Esophagus muscularis mucosa (tissue), 4 donors: ENCODE results near the gene IGFALS. TPM values are rescaled to one million over a fixed set of nuclear protein-coding genes. Genes with fewer than 3 reads are reported as not detected.

Experiments used
- DNase-seq: peaks from one replicate; pipeline ENCODE4 v3.0.0-alpha.2; 2017; ENCODE audit errors: extremely low spot score
- H3K27ac ChIP-seq, 4 donors: fragments of 200-600 bp; sonication (generic); replicated peaks in 1 of 4; 1 replicate in 3 of 4; 2 replicates in 1 of 4; pipeline ENCODE4 v1.5.1; 2016 to 2019; ENCODE audit warnings: mild to moderate bottlenecking in 1 of 4
- H3K27me3 ChIP-seq, 4 donors: fragments of 200-600 bp; sonication (generic); one replicate each; pipeline versions ENCODE4 v1.5.1 to v1.6.0; 2016 to 2019
- H3K36me3 ChIP-seq, 4 donors: fragments of 200-600 bp; sonication (generic); one replicate each; pipeline ENCODE4 v1.5.1; 2016 to 2019
- H3K4me1 ChIP-seq, 4 donors: fragments of 200-600 bp; sonication (generic); one replicate each; pipeline ENCODE4 v1.5.1; 2016 to 2019
- H3K4me3 ChIP-seq, 4 donors: fragments of 200-600 bp; sonication (generic); 1 replicate in 2 of 4; 2 replicates in 2 of 4; pipeline ENCODE4 v1.5.1; 2016 to 2019; ENCODE audit warnings: mild to moderate bottlenecking in 4 of 4, moderate library complexity in 1 of 4
- H3K9me3 ChIP-seq, 4 donors: fragments of 200-600 bp; sonication (generic); 1 replicate in 3 of 4; 2 replicates in 1 of 4; pipeline ENCODE4 v1.5.1; 2016 to 2019
- EP300 ChIP-seq: sonication (generic); formaldehyde crosslinking; IDR thresholded peaks from one replicate; pipeline ENCODE4 v1.6.1; 2017; ENCODE audit warnings: antibody characterized with exemption
- POLR2A ChIP-seq: fragments of 450-650 bp; IDR thresholded peaks from one replicate; pipeline ENCODE4 v1.6.1; 2017; ENCODE audit warnings: antibody characterized with exemption, moderate library complexity, mild to moderate bottlenecking, low read depth
- POLR2AphosphoS5 ChIP-seq, 2 donors: sonication (generic); formaldehyde crosslinking; IDR thresholded peaks; one replicate each; pipeline ENCODE4 v1.6.1; 2017; ENCODE audit warnings: antibody characterized with exemption in 2 of 2
- WGBS: methylation state at CpG from one replicate; pipeline ENCODE4 v1.1.5; 2018; 5-methylcytosine and 5-hydroxymethylcytosine counted together
- intact Hi-C: fragments of 100-400 bp; cut with DNase I; formaldehyde crosslinking; loops from one replicate; pipeline ENCODE4 v1.15.1; 2023
- total RNA-seq, 4 donors: library from RNA; depleted of rRNA; stranded (reverse); fragments of >200 nt; gene quantifications; one replicate each; pipeline versions ENCODE4 v1.1.0 to v1.2.1, GENCODE V29; 2016
- TF ChIP-seq, protein P1 (sequence below), 3 experiments: fragments of 200-600 bp in 2 of 3; fragments of 450-650 bp in 1 of 3; sonication (generic) in 2 of 3; IDR thresholded peaks; one replicate each; pipeline ENCODE4 v1.5.1; 2017 to 2019; ENCODE audit warnings: antibody characterized with exemption in 3 of 3, mild to moderate bottlenecking in 2 of 3, moderate library complexity in 1 of 3

Gene IGFALS
- total RNA-seq, 4 donors from 2014 or later: 0.45 to 0.75 TPM; not detected in 2

GRCh38 chr16:1792836-1793577, 498 bp downstream of the IGFALS start:
- 83% methylated on average over 2 of the region's 33 CpGs for WGBS

DNA sequence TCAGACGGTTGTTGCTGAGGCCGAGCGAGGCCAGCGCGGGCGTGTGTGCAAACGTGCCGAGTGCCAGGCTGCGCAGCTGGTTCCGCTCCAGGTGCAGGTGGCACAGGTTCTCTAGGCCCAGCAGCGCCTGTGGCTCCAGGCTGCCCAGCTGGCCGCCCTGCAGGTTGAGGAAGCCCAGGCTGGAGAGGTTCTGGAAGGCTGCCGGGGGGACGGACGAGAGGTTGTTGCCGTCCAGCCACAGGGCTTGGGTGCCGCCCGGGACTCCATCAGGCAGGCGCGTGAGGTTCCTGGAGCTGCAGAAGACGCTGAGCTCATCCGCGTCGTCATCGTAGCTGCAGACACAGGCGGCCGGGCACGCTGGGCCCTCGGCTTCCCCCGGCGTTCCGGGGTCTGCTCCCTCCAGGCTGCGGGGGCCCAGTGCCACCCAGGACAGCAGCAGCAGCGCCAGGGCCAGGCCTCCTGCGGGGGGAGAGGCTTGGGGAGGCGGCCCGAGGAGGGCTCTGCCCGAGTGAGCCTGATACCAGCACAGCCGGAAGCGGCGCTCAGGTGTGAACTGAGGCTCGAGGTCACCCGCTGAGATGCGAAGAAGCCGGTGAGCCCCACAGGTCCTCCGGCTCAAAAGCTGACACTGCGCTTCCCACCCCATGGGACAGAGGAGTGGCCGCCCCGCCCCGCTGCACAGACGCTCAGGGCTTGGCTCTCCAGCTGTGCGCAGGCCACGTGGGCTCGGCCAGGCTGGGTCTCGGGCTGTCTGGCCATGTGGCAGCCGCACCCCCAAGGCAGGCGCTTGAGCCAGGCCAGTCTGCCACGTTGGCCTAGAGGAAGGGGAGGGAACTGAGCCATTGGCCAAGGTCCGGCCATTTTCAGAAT, 1.3 kb downstream of the IGFALS start:
- peaks cover 15 to 54% (median 50%) of the 10 kb centered on the region in 4 donors for H3K36me3 ChIP-seq
- intact Hi-C loops: no loop called here

More at GRCh38 chr16:1792836-1793577, 498 bp downstream of the IGFALS start:
- Histone ChIP-seq H3K4me3 (no peak overlapping the region), H3K27me3 (no peaks in the 10 kb centered on the region), H3K9me3 (no peaks in the 10 kb centered on the region), H3K4me1 (peaks cover 0 to 4% (median 0%) of the 10 kb centered on the region in 4 donors), H3K27ac (no peak overlapping the region), H3K36me3 (peaks cover 10 to 45% (median 42%) of the 10 kb centered on the region in 4 donors)
- intact Hi-C loops: no loop called here
- DNase-seq: no peak
- no peak for TF ChIP-seq POLR2AphosphoS5 (IDR thresholded peaks at IDR 0.05)
- TF ChIP-seq POLR2A: no peak
- TF ChIP-seq, protein P1, sequence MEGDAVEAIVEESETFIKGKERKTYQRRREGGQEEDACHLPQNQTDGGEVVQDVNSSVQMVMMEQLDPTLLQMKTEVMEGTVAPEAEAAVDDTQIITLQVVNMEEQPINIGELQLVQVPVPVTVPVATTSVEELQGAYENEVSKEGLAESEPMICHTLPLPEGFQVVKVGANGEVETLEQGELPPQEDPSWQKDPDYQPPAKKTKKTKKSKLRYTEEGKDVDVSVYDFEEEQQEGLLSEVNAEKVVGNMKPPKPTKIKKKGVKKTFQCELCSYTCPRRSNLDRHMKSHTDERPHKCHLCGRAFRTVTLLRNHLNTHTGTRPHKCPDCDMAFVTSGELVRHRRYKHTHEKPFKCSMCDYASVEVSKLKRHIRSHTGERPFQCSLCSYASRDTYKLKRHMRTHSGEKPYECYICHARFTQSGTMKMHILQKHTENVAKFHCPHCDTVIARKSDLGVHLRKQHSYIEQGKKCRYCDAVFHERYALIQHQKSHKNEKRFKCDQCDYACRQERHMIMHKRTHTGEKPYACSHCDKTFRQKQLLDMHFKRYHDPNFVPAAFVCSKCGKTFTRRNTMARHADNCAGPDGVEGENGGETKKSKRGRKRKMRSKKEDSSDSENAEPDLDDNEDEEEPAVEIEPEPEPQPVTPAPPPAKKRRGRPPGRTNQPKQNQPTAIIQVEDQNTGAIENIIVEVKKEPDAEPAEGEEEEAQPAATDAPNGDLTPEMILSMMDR (IDR thresholded peaks at IDR 0.05): no peak
- TF ChIP-seq EP300: no peak

GRCh38 chr16:1791256-1791942, 2.1 kb downstream of the IGFALS start:
- TF ChIP-seq POLR2A: no peak
- no peak for TF ChIP-seq EP300
- TF ChIP-seq POLR2AphosphoS5 (IDR thresholded peaks at IDR 0.05): no peak
- TF ChIP-seq, protein P1 (IDR thresholded peaks at IDR 0.05): no peak
- WGBS: 91% methylated on average over 36 of the region's 53 CpGs
- Histone ChIP-seq H3K4me3 (no peak overlapping the region), H3K27me3 (no peaks in the 10 kb centered on the region), H3K36me3 (peaks cover 15 to 61% (median 58%) of the 10 kb centered on the region in 4 donors), H3K4me1 (peaks cover 0 to 9% (median 2%) of the 10 kb centered on the region in 4 donors), H3K9me3 (no peaks in the 10 kb centered on the region), H3K27ac (no peak overlapping the region)
- DNase-seq: no peak
- intact Hi-C loops: no loop called here

More for the DNA sequence above, 1.3 kb downstream of the IGFALS start:
- Histone ChIP-seq H3K4me3 (no peak overlapping the region), H3K27me3 (no peaks in the 10 kb centered on the region), H3K27ac (no peak overlapping the region), H3K9me3 (no peaks in the 10 kb centered on the region), H3K4me1 (peaks cover 0 to 4% (median under 1%) of the 10 kb centered on the region in 4 donors)
- TF ChIP-seq EP300: no peak
- TF ChIP-seq POLR2A: no peak
- TF ChIP-seq, protein P1 (IDR thresholded peaks at IDR 0.05): no peak
- TF ChIP-seq POLR2AphosphoS5 (IDR thresholded peaks at IDR 0.05): no peak
- WGBS: 69% methylated on average over 18 of the region's 59 CpGs
- DNase-seq: no peak

DNA sequence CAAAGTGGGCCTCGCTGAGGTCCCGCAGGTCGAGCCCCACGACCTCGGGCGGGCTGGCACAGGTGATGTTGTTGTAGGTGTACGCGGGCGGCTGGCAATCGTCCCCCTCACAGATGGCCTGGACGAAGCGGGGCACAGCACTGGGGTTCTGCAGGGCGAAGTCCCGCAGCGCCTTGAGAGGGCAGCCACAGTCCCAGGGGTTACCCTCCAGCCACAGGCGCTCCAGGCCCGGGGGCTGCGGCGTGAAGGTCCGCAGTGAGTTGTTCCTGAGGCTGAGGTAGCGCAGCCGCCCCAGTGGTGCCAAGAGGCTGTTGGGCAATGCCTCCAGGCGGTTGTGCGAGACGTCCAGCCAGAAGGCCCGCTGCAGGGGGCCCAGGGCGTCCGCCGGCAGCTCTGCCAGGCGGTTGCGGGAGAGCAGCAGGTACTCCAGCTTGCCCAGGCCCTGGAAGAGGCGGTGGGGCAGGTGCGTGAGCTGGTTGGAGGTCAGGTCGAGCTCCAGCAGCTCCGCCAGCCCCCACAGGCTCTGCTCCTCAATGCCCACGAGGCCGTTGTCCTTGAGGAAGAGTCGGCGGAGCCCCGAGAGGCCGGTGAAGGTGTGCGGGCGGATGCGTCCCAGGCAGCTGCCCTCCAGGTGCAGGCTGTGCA, 2.8 kb downstream of the IGFALS start:
- peaks cover 0 to 16% (median 4%) of the 10 kb centered on the region in 4 donors for H3K4me1 ChIP-seq
- peaks cover 15 to 68% (median 63%) of the 10 kb centered on the region in 4 donors for H3K36me3 ChIP-seq
- H3K9me3 ChIP-seq: no peaks in the 10 kb centered on the region
- DNase-seq: no peak
- TF ChIP-seq, protein P1 (IDR thresholded peaks at IDR 0.05): no peak
- TF ChIP-seq POLR2A: no peak
- TF ChIP-seq POLR2AphosphoS5 (IDR thresholded peaks at IDR 0.05): no peak
- no peak for TF ChIP-seq EP300
- intact Hi-C loops: no loop called here
- no peak overlapping the region for H3K27ac ChIP-seq
- WGBS: 90% methylated on average over 20 of the region's 44 CpGs
- H3K4me3 ChIP-seq: no peak overlapping the region
- H3K27me3 ChIP-seq: no peaks in the 10 kb centered on the region
